HL-60/S4 treated with retinoic acid at 250 ng/mL for 4 days and 3 days (cell line): ENCODE data around the gene TTC39A.
"Not testable (repeated sequence)": the region's sequence is repeated elsewhere in the genome, so short reads cannot be mapped to it uniquely, and the experiment has no call there.

Experiments
- in situ Hi-C: fragments of 300-500 bp; cut with MboI; formaldehyde crosslinking; loops from 2 replicates; pipeline ENCODE4 v1.7.0; 2022; ENCODE audit warnings: low sequenced_read_pairs

Gene TTC39A

DNA sequence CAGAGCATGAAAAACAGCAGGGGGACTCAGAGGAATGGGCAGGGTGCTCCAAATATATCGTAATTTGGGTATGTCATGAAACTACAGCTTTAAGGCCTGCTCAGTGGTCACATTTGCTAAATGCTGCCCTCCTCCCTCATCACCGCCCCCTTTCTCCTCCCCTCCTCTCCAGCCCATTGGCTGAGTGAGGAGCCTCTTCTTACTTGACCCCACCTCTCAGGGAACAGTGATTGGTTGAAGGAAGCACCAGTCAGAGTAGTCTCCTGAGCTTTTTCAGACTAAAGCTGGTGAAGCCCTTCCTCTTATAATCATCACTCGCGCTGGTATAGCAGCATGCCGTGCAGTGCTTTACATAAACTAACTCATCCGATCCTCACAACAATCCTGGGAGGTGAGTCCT is 10.0 kb upstream of the TTC39A start:
- in situ Hi-C loops = no loop called here

DNA sequence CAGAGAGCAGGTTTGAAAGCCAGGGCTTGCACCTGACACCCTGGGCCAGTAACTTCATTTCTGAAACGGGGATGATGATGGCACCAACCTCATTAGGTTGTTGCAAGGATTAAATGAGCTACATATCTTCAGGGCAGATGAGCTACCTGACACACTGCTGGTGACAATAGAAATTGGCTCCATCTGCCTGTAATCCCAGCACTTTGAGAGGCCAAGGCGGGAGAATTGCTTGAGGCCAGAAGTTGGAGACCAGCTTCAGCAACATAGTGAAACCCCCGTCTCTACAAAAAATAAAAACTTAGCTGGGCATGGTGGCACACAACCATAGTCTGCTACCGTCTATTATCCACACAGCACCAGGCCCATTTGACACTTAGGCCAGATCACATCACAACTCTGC is 6.3 kb upstream of the TTC39A start:
- in situ Hi-C loops = no loop called here

DNA sequence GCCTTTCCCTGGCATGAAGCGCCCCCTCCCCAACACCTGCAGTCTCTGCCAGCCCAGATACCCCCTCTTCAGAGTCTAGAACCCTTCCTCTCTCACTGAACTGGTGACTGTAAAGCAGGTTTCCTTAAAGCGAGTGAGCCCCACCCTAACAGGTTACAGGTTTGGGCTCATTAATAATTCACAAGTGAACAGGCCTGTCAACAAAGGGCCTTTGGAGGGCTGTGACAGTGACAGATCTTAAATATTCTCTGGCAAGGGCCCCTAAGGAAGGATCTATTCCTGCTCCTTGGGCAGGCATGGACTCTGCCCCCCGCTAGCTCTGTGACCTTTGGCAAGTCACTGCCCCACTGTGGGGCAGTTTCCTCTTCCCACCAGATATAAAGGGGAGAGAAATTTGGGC is 5.6 kb upstream of the TTC39A start:
- in situ Hi-C loops = no loop called here

DNA sequence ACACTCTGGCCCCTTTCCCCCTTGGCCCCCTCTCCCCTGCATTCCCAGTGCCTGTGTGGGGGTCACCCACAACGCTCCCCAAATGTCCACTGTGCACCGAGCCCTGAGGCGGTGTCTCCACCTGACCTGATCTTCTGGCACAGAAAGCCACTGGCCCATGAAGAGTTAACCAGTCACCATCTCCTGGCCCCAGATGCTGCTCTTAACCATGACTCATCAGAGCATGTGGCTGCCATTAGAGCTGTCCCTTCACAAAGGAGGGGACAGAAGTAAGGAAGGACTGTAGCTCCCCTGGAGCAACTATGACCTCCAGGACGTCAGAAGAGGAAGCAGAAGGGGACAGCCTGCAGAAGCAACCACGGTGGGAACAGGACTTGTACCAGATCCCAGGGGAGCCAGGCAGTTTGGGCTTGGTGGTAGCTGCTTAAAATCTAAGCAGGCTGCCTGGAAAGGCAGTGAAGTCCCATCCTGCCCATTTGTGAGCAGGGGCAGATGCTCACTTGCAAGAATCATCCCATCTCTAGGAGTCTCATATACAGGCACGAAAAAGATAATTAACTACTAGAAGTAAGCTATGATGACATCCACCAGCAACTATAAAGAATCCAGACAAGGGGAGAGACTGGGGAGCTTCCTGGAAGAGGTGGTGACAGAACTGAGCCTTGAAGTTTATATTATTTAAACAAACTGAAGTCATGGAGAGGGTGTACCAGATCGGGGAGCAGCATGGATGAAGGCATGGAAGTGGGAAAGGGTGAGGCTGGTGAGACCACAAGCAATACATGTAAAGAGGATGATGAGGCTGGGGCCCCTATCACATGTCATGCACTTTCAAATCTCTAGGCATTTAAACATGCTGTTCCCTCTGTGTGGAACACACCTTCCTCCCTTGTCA is 1.1 kb upstream of the TTC39A start:
- in situ Hi-C loops = no loop called here

DNA sequence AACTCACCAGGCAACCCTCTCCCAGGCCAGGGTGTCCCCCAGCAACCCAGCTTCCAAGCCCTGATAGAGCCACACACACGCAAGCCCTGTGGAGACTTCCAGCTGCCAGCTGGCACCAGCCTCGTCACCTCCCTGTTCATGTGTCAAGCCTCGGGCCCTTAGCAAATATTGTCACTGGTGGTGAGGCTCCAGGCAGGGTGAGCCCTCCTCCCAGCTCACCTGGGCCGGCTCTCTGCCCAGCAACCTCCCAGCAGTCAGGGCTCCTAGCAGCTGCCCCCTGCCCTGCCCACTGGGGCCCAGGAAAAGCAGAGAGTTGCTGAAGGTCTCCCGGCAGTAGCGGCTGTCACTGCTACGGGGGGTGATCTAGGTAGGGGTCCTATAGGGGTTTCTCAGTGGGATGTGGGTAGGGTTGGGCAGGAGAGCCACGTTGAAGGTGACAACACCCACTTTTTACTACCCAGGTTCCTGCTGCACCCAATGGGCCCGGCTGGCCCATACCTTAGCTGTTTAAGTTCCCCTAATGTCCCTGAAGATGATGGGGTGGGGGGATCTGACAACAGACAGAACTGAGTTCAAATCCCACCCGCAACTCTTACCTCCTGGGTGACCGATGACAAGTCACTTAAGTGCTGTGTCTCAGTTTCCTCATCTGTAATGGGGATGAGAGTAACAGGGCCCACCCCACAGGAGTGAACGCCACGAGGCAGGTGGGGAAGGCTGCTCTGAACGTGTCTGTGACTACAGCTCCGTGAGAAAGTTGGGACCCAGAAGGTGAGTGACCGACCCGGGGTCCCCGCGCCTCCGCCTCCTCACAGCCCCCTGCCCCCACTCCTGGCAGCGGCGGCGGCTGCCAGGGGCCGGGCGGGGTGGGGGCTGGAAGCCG is 678 bp downstream of the TTC39A start:
- in situ Hi-C loops = no loop called here

DNA sequence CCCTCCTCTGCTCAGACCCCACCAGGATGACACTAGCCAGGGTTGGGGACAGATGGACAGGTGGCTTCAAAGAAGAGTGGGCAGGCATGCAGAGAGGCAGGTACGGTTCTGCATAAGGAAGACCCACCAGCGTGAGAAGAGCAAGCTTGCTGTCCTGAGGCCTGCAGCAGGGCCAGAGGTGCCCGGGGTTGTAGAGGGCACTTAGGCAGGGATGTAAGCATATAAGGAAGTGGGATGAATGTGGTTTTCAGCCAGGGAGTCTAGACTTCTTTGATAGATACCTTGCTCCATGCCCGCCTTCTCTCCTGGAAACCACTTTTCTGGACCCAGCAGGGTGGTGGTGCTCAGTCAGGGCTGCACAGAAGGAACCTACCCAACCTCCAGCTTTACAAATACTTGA is 1.4 kb downstream of the TTC39A start:
- in situ Hi-C loops = no loop called here

DNA sequence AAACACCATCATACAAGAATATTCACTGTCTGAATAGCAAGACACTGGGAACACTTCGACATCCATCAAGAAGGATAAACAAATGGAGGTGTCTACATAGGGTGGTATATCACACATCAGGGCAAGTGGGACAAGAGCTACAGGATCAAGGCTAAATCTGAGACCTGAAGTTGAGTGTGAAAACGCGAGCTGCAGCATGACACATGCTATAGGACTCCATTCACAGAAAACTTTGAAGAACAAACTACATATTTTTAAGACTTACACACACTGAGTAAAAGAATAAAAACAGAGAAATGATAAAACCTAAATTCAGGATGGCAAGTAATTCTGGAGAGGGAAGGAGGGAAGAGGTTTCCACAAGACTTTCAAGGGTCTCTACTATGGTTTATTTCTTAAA is 2.1 kb downstream of the TTC39A start:
- in situ Hi-C loops = no loop called here

DNA sequence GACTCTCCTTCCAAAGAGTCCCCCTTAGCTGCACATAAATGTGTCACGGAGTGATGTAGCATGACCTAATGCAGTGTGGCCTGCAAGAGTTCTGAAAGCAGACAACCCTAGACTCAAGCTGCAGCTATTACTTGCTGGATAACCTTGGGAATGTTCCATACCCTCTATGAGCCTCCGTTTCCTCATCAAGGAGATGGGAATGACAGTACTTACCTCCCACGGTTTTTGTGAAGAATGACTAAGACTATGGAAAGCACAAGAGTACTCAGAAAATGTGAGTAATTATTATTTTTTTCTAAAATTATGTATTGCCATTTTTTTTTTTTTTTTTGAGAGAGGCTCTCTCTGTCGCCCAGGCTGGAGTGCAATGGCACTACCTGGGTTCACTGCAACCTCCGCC is 3.0 kb downstream of the TTC39A start:
- in situ Hi-C loops = no loop called here

DNA sequence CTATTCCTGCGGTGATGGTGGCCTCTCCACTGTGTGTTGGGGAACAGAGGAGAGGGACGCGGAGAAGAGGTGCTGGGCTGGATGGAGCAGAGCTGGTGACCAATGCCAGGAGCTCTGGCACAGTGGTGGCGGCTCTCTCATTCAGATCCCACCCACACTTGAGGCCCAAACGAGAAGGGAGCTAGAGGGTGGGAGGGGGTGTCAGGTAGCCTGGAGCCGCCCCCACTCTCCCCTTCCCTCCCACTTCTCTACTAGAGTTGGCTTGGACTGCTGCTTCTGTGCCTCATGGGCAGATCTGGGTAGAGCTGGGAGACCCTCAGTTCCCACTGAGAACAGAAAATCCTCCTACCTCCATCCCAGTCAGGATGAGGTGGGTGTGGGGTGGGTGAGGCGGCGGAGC is 3.5 kb downstream of the TTC39A start:
- in situ Hi-C loops = no loop called here

DNA sequence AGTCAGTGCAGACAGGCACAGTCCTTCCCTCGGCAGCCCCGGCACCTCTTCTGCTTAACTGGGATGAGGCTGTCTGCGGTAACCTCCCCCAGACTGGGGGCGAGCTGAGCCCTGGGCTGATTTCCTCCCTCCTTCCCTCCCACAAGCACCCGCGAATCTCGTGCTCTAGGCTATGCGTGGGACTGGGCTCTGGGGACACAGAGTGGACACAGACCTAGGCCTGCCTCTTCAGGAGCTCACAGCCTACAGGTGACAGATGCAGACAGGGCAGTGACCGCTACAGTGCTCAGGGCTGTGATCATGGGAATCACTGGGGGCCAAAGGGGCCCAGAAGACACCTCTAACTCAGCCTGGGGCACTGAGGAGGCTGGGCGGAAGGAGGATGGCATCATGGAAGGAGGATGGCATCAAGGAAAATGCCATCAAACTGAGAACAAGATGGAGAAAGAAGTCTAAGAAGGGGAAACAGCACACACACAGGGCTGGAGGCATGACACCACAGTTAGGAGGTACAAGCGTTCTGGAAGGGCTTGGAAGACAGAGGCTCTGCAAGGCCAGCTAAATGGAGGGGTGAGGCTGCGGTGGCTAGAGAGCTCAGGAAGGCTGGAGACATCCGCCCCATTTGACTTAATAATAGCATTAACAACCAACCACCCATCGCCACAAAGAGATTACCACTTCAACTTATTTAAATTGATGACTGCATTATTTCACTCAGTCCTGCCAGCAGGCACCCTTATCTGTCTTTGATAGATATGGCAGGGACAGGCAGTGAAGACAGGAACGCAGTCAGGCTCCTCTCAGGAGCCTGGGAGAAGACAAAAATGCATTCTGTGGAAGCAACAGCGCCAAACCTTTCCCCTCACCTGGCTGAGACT is 4.2 kb downstream of the TTC39A start:
- in situ Hi-C loops = no loop called here

DNA sequence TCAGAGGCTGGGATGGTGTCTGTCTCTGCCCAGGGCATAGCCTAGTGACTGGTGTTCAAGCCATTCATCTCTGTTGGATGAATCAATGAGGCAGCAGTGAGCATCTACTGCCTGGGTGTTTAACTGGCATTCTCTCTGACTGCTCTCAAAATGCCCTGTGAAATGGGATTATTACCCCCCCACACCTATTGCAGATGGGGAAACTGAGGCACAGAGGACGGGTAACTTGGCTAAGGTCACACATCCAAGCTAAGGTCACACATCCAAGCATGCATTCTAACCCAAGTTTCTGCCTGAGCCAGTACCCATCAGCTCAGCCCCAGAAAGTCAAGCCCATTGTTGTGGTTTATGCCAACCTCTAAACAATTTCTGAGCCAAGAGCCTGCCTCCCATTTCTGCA is 5.0 kb downstream of the TTC39A start:
- in situ Hi-C loops = no loop called here

DNA sequence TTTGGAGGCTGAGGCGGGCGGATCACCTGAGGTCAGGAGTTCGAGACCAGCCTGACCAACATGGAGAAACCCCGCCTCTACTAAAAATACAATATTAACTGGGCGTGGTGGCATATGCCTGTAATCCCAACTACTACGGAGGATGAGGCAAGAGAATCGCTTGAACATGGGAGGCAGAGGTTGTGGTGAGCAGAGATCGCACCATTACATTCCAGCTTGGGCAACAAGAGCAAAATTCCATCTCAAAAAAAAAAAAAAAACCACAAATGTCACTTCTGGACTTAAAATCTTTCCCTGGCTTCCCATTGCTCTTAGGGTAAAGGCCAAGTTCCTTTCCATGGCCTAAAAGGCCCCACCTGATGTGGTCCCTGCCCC is 5.4 kb downstream of the TTC39A start:
- in situ Hi-C loops = not testable (repeated sequence)

DNA sequence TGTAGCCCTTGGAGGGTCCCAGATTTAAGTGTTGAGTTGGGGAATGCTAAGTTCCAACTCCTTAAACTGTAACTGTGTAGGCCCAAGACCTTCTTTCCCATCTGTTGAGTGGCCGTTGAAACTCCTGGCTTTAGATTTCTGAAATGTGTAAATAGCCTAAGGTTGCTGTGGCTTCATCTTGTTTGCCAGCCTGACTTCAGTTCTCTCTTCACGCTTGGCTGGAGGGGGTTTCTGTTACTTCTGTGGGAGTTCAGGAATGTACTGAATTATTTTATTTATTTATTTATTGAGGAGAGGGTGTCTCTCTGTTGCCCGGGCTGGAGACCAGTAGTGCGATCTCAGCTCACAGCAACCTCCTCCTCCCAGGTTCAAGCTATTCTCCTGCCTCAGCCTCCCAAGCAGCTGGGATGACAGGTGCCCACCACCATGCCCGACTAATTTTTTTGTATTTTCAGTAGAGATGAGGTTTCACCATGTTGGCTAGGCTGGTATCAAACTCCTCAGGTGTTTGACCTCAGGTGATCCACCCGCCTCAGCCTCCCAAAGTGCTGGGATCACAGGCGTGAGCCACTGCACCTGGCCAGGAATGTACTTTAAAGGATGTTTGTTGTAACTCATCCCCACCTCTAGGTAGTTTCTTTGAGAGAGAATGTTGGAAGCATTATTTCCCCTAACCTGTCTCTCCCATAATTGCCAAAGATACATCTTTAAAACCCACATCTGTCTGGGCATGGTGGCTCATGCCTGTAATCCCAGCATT is 5.9 kb downstream of the TTC39A start:
- in situ Hi-C loops = no loop called here

DNA sequence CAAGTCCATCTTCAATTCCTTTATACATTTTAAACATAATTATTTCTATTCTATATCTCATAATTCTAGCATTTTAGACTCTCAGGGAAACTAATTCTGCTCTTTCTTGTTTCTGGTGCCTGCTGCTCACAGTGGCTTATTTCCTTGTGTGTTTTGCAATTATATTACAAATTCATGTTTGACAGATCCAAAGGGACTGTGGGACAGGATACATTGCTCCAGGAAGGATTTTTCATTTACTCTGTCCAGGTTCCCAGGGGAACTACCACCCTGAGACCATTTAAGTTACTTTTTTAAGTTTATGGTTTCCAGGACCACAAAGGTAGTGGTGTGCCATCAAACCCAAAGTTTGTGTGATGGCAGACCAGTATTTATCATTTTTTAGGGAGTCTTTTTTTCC is 6.6 kb downstream of the TTC39A start:
- in situ Hi-C loops = no loop called here

DNA sequence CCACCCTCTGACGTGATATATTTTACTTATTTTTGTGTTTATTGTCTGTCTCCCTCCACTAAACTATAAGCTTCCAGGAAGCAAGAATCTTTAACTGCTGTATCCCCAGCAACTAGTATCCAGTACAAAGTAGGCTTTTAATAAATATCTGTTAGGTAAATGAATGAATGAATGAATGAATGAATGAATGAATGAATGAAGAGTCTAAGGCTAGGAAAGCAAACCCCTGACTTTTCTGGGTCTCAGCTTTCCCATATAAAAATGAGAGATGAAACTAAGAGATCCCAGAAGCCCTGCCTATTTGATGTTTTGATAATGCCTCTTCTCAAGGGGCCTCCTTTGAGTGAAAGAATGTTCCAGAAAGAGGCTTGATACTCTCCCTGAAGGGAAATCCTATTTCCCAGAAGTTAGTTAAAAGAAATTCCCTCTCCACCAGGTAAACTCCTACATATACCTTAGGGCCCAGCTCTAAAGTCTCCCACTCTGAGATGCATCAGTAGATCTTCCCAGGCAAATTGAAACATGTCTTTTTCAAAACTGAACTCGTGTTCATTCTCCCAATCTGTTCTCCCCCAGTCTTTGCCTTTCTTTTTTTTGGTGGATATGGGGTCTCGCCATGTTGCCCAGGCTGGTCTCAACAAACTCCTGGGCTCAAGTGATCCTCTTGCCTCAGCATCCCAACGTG is 7.8 kb downstream of the TTC39A start:
- in situ Hi-C loops = no loop called here

DNA sequence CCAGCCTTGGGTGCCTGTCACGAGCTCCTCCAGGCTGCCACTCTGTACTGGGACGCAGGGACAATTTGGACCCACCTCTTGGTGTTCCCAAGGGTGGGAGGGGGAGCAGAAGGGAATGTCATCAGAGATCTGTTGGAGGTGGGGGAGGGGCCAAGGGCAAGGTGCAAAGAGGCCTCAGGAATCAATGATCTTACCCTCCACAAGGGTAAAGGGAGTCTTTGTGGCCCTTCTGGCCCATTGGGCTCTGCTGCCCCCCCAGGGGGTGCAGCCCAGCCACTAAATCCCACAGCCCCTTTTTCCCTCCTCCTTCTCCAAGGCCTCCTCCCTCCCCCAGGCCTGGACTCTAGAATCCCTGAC is 8.5 kb downstream of the TTC39A start:
- in situ Hi-C loops = no loop called here

DNA sequence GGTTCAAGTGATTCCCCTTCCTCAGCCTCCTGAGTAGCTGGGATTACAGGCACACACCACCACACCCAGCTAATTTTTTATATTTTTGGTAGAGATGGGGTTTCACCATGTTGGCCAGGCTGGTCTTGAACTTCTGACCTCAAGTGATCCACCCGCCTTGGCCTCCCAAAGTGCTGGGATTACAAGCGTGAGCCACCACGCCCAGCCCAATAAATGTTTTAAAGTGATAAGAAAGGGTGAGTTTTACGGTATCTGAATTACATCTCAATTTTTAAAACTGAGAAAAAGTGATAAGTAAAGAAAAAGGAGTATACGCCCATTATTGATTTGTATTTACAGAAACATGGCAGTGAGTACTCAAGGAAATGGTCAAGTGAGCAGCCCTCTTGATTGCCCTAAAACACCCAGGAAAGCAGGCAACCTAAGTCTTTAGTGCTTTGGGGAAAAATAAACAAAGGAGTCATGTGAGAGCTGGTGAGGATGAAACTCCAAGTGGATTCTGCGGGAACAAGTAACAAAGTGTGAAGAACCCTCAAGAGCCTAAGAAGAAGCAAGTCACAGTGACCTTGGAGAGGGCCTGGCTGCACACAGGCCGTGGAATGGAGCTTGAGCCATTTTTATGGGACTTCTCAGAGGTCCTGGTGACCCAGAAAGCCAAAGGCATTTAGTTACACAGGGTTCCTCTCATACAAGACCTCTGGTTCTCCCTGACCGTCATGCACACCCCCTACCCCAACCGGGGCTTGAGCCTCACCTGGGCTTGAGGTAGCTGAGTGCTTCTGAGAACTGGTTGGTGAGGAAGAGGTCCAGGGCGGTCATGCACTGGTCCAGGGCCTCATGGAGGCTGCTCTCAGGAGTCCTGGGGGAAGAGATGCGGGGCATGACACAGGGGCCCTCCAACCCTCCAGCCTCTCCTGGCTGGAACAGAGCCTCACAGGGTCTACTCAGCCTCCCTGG is 9.1 kb downstream of the TTC39A start:
- in situ Hi-C loops = no loop called here

DNA sequence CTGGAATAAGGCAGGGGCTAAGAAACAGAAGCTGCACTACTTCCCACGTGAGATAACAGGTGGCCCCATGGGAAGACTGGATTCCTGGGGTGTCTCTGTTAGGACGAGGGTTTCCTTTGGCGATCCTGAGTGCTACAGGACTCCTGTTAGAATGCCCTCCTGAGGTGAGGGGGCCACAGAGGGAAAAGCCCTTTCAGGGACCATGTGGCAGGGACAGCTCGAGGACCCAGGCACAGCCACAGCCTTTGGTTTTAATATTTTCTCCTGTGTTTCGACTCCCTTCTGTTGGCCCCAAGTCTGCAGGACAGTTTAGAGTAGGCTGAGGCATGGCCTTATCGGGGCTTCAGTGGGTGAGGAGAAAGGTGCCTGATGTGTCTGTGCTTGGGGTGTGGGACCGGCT is 12.6 kb downstream of the TTC39A start:
- in situ Hi-C loops = no loop called here

DNA sequence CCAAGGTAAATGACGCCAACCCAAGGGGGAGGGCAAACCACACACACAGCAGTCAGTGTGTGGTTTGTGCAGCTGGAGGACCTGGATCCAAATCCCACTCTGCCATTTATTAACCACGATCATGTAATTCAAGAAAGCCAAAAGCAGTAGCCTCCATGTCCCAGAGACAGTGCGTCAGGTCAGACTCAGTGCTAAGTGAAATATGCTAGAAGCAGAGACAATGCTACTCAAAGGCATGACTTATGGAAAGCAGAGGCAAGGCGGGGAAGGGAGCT is 13.6 kb downstream of the TTC39A start:
- in situ Hi-C loops = no loop called here
